GM12872 (cell line): ENCODE data around the gene TMEM116.

Experiments used
- CTCF ChIP-seq: IDR thresholded peaks from 3 replicates; pipeline ENCODE4 v1.5.1; 2011; ENCODE audit warnings: low read depth, mild to moderate bottlenecking, low read length, moderate library complexity; ENCODE audit not compliant: insufficient read depth

TMEM116 gene

GRCh38 chr12:112029301-112029700 lies 16.3 kb upstream of the TMEM116 start:
- TF ChIP-seq CTCF = no peak

- TF ChIP-seq CTCF = no peak
Measured at GRCh38 chr12:112025808-112026375, 12.9 kb upstream of the TMEM116 start.

- no peak for TF ChIP-seq CTCF
Measured at GRCh38 chr12:112023759-112024396, 10.9 kb upstream of the TMEM116 start.

- no peak for TF ChIP-seq CTCF
Measured at GRCh38 chr12:112022241-112023016, 9.5 kb upstream of the TMEM116 start.

GRCh38 chr12:112020947-112021457 lies 8.0 kb upstream of the TMEM116 start:
- no peak for TF ChIP-seq CTCF

GRCh38 chr12:112018571-112019237 lies 5.7 kb upstream of the TMEM116 start:
- TF ChIP-seq CTCF = no peak

GRCh38 chr12:112017041-112017440 lies 4.1 kb upstream of the TMEM116 start:
- TF ChIP-seq CTCF = no peak
